HepG2 (cell line): ENCODE measurements around the gene PDIA4. TPM values are rescaled to one million over a fixed set of nuclear protein-coding genes. Genes with fewer than 3 reads are reported as not detected.
A peak's percentile ranks its signal among the peaks of the same experiment; 100 is the strongest.

Experiments
- ARNTL ChIP-seq: sonication (generic); formaldehyde crosslinking; IDR thresholded peaks from 2 replicates; pipeline ENCODE4 v1.4.0; 2020; ENCODE audit warnings: mild to moderate bottlenecking, missing genetic modification reagents
- EZH2 ChIP-seq: conservative IDR thresholded peaks from 2 replicates; pipeline ENCODE4 v1.6.1; 2012; ENCODE audit warnings: mild to moderate bottlenecking, low read depth, low read length, moderate library complexity
- FOXC1 ChIP-seq: sonication (generic); formaldehyde crosslinking; IDR thresholded peaks from 2 replicates; pipeline ENCODE4 v1.8.0; 2022; ENCODE audit warnings: mild to moderate bottlenecking, missing genetic modification reagents, borderline replicate concordance
- IRF2 ChIP-seq: IDR thresholded peaks from 2 replicates; pipeline ENCODE4 v1.6.1; 2018; ENCODE audit warnings: missing genetic modification reagents, missing compliant biosample characterization
- KMT2B ChIP-seq: IDR thresholded peaks from 2 replicates; pipeline ENCODE4 v1.6.1; 2016; ENCODE audit warnings: missing genetic modification reagents, missing compliant biosample characterization
- MBNL3 ChIP-seq: fragments of 250-450 bp; sonication (Bioruptor Pico); conservative IDR thresholded peaks from 2 replicates; pipeline ENCODE4 v1.8.0; 2022; ENCODE audit warnings: mild to moderate bottlenecking, inconsistent platforms
- MXI1 ChIP-seq: IDR thresholded peaks from 3 replicates; pipeline ENCODE4 v1.6.1; 2012; ENCODE audit warnings: low read depth, low read length, inconsistent platforms, borderline replicate concordance
- RXRB ChIP-seq: IDR thresholded peaks from 2 replicates; pipeline ENCODE4 v1.6.1; 2016; ENCODE audit warnings: borderline replicate concordance, missing genetic modification reagents, missing compliant biosample characterization
- SMAD1 ChIP-seq: sonication (generic); formaldehyde crosslinking; IDR thresholded peaks from 2 replicates; pipeline ENCODE4 v1.4.0; 2020; ENCODE audit warnings: missing genetic modification reagents, low read depth, mild to moderate bottlenecking, borderline replicate concordance
- ZC3H13 ChIP-seq: sonication (generic); formaldehyde crosslinking; IDR thresholded peaks from 2 replicates; pipeline ENCODE4 v1.8.1; 2023; ENCODE audit warnings: mild to moderate bottlenecking, missing genetic modification reagents, moderate library complexity
- ZFP36L2 ChIP-seq: sonication (generic); formaldehyde crosslinking; IDR thresholded peaks from 2 replicates; pipeline ENCODE4 v1.4.0; 2020; ENCODE audit warnings: missing genetic modification reagents
- ZFYVE20 ChIP-seq: sonication (generic); formaldehyde crosslinking; IDR thresholded peaks from 2 replicates; pipeline ENCODE4 v1.8.0; 2023; ENCODE audit warnings: low read depth, mild to moderate bottlenecking, moderate library complexity, missing genetic modification reagents, borderline replicate concordance
- ZNF207 ChIP-seq: fragments of 450-650 bp; IDR thresholded peaks from 2 replicates; pipeline ENCODE4 v1.6.1; 2016; ENCODE audit warnings: antibody characterized with exemption, borderline replicate concordance
- ZNF251 ChIP-seq: sonication (generic); formaldehyde crosslinking; IDR thresholded peaks from 2 replicates; pipeline ENCODE4 v1.9.0; 2021; ENCODE audit warnings: mild to moderate bottlenecking, missing genetic modification reagents
- ZNF274 ChIP-seq: sonication (generic); formaldehyde crosslinking; IDR thresholded peaks from 2 replicates; pipeline ENCODE4 v1.5.1; 2020; ENCODE audit warnings: mild to moderate bottlenecking, missing genetic modification reagents
- ZNF335 ChIP-seq: sonication (generic); formaldehyde crosslinking; IDR thresholded peaks from 2 replicates; pipeline ENCODE4 v1.4.0; 2020; ENCODE audit warnings: missing genetic modification reagents
- ZNF337 ChIP-seq: sonication (generic); formaldehyde crosslinking; IDR thresholded peaks from 2 replicates; pipeline ENCODE4 v1.5.1; 2020; ENCODE audit warnings: missing genetic modification reagents, low read depth, mild to moderate bottlenecking, borderline replicate concordance
- ZNF7 ChIP-seq: IDR thresholded peaks from 2 replicates; pipeline ENCODE4 v1.6.1; 2016; ENCODE audit warnings: missing biosample characterization, missing genetic modification reagents
- ZNF737 ChIP-seq: sonication (generic); formaldehyde crosslinking; IDR thresholded peaks from 2 replicates; pipeline ENCODE4 v1.5.0; 2020; ENCODE audit warnings: missing genetic modification reagents, mild to moderate bottlenecking, borderline replicate concordance
- ZNF747 ChIP-seq: sonication (generic); formaldehyde crosslinking; IDR thresholded peaks from 2 replicates; pipeline ENCODE4 v1.8.1; 2023; ENCODE audit warnings: missing genetic modification reagents, mild to moderate bottlenecking, borderline replicate concordance
- ZNF775 ChIP-seq: sonication (generic); formaldehyde crosslinking; IDR thresholded peaks from 2 replicates; pipeline ENCODE4 v1.4.0; 2020; ENCODE audit warnings: missing genetic modification reagents, mild to moderate bottlenecking, moderate library complexity, borderline replicate concordance
- ZNF781 ChIP-seq: sonication (generic); formaldehyde crosslinking; IDR thresholded peaks from 2 replicates; pipeline ENCODE4 v1.5.1; 2020; ENCODE audit warnings: borderline replicate concordance, mild to moderate bottlenecking, missing genetic modification reagents; ENCODE audit errors: not compliant biosample characterization
- polyA plus RNA-seq, 8 experiments: library from polyadenylated mRNA; depleted of rRNA in 3 of 8; stranded (reverse) in 7 of 8; unstranded in 1 of 8; fragments of >200 nt; fragmentation: Illumina TruSeq in 4 of 8; extraction: Trizol in 4 of 8; gene quantifications; 2 replicates each; pipeline versions ENCODE4 v1.2.1 to v1.2.3, GENCODE V29; 2011 to 2016; ENCODE audit warnings: low read depth in 4 of 8, missing spikeins in 1 of 8, mixed read lengths in 1 of 8; ENCODE audit not compliant: insufficient read depth in 1 of 8
- total RNA-seq, 5 experiments: library from RNA; depleted of rRNA; stranded (reverse); fragments of >200 nt; fragmentation: Illumina TruSeq; extraction: Trizol; gene quantifications; 2 replicates each; pipeline ENCODE4 v1.2.3, GENCODE V29; 2016; ENCODE audit warnings: low read depth in 1 of 5
- TF ChIP-seq, protein P1 (sequence below): sonication (generic); formaldehyde crosslinking; IDR thresholded peaks from 2 replicates; pipeline ENCODE4 v1.8.1; 2023; ENCODE audit warnings: mild to moderate bottlenecking, missing genetic modification reagents, borderline replicate concordance
- TF ChIP-seq, protein P2 (sequence below), 2 experiments: sonication (generic) in 1 of 2; formaldehyde crosslinking in 1 of 2; IDR thresholded peaks; 2 replicates each; pipeline versions ENCODE4 v1.4.0 to v1.6.1; 2016 to 2020; ENCODE audit warnings: borderline replicate concordance in 1 of 2, low read depth in 1 of 2, mild to moderate bottlenecking in 1 of 2, missing genetic modification reagents in 1 of 2
- TF ChIP-seq, protein P3 (sequence below): IDR thresholded peaks from 2 replicates; pipeline ENCODE4 v1.6.1; 2016; ENCODE audit warnings: mild to moderate bottlenecking

PDIA4 gene
- total and polyA plus RNA-seq, 2 of the 13 experiments (the other 11 are each of a cell fraction or from before 2014, with no cell fraction given): 278 to 402 TPM

DNA sequence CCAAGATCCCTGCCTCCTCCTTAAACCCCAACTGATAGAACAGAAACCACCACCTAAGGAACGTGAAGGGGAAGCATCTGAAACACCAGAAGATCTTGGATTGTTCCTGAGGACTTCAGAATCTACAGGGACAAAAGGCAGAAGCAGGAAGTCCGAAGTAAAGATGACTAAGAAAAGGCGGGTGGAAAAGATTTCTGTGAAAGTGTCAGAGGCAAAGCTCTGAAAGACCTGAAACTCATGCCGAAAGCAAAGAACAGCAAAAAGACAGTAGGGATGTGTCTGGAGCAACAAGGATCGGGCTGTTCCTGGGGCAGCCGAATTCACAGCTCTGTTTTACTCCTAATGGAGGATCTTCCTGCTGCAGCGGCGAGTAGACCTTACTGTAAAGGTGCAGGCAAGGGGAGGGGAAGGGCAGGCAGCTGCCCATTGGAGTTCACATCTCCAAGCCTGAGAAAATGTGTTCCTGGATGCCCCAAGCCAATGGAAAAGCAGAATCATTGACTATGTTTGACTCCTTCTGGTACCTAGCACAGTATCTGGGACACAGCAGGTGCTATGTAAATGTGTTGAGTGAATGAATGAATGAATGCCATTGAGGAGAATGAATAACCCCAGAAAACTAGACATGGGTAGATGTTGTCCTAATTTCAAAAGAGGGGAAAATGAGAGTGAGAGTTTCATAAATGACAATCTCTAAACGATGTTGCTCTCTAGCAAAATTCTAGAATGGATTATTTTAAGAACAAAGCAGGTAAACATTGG lies 40.4 kb downstream of the PDIA4 start (continued):
- TF ChIP-seq ZNF781 (no peak), ZC3H13 (no peak), SMAD1 (no peak), ZNF747 (no peak), EZH2 (no peak), ZNF775 (CRISPR knock-in tag) (no peak), ZNF274 (peak; percentile 21; the same call in 1 of the 2 replicates), ZNF7 (CRISPR knock-in tag) (no peak), ZNF251 (CRISPR knock-in tag) (no peak), ZFYVE20 (CRISPR knock-in tag) (no peak), MXI1 (no peak), IRF2 (CRISPR knock-in tag) (no peak), RXRB (no peak), ARNTL (CRISPR knock-in tag) (no peak), ZNF337 (CRISPR knock-in tag) (0 out of 2 replicates have a peak, but pooled peaks have one; percentile 44), MBNL3 (CRISPR knock-in tag) (no peak), ZFP36L2 (no peak), ZNF207 (no peak), FOXC1 (CRISPR knock-in tag) (peak; percentile 32; the same call in 1 of the 2 replicates), KMT2B (peak; percentile 12; the same call in 1 of the 2 replicates), ZNF737 (CRISPR knock-in tag) (no peak), ZNF335 (CRISPR knock-in tag) (no peak; the same call in 1 of the 2 replicates)
- TF ChIP-seq, protein P1, sequence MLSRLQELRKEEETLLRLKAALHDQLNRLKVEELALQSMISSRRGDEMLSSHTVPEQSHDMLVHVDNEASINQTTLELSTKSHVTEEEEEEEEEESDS: no peak
- TF ChIP-seq, protein P2, sequence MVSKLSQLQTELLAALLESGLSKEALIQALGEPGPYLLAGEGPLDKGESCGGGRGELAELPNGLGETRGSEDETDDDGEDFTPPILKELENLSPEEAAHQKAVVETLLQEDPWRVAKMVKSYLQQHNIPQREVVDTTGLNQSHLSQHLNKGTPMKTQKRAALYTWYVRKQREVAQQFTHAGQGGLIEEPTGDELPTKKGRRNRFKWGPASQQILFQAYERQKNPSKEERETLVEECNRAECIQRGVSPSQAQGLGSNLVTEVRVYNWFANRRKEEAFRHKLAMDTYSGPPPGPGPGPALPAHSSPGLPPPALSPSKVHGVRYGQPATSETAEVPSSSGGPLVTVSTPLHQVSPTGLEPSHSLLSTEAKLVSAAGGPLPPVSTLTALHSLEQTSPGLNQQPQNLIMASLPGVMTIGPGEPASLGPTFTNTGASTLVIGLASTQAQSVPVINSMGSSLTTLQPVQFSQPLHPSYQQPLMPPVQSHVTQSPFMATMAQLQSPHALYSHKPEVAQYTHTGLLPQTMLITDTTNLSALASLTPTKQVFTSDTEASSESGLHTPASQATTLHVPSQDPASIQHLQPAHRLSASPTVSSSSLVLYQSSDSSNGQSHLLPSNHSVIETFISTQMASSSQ (IDR thresholded peaks at IDR 0.05; ENCODE audit: low read depth): no peak
- TF ChIP-seq, protein P2 (CRISPR knock-in tag; IDR thresholded peaks at IDR 0.05; ENCODE audit: borderline replicate concordance): no peak
- TF ChIP-seq, protein P3, sequence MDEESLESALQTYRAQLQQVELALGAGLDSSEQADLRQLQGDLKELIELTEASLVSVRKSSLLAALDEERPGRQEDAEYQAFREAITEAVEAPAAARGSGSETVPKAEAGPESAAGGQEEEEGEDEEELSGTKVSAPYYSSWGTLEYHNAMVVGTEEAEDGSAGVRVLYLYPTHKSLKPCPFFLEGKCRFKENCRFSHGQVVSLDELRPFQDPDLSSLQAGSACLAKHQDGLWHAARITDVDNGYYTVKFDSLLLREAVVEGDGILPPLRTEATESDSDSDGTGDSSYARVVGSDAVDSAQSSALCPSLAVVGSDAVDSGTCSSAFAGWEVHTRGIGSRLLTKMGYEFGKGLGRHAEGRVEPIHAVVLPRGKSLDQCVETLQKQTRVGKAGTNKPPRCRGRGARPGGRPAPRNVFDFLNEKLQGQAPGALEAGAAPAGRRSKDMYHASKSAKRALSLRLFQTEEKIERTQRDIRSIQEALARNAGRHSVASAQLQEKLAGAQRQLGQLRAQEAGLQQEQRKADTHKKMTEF: 0 out of 2 replicates have a peak, but pooled peaks have one; percentile 2
